ENCODE measurements around the gene LMOD1. TPM values are rescaled to one million over a fixed set of nuclear protein-coding genes. Genes with fewer than 3 reads are reported as not detected.
A peak's percentile ranks its signal among the peaks of the same experiment; 100 is the strongest.
"Not testable (repeated sequence)": the region's sequence is repeated elsewhere in the genome, so short reads cannot be mapped to it uniquely, and the experiment has no call there.

LMOD1 gene
- total RNA-seq, 6 experiments from 2014 or later: 19.0 to 37.4 (median 36.5) TPM

DNA sequence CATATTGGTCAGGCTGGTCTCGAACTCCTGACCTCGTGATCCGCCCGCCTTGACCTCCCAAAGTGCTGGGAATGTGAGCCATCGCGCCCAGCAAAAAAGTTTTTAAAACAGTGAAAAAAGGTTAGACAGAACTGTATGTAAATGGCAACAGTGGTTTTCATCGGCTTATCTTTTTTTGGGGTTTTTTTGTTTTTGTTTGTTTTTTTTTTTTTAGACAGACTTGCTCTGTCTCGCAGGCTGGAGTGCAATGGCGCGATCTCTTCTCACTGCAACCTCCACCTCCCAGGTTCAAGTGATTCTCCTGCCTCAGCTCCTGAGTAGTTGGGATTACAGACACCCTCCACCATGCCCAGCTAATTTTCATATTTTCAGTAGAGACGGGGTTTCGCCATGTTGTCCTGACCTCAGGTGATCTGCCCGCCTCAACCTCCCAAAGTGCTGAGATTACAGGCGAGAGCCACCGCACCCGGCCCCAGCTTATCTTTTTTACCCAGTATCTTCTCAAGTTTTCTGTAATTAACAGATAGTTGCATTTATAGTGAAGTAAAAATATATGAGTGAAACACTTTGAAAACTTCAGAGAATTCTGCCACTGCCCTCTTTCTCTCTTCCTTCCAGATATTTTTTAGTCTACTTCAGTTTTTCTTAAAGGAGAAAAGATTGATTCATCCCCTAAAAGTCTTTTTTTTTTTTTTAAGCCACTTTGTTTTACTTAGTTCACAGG, 22.0 kb upstream of the LMOD1 start:
- no peak overlapping the region for H3K4me3 Mint-ChIP-seq

DNA sequence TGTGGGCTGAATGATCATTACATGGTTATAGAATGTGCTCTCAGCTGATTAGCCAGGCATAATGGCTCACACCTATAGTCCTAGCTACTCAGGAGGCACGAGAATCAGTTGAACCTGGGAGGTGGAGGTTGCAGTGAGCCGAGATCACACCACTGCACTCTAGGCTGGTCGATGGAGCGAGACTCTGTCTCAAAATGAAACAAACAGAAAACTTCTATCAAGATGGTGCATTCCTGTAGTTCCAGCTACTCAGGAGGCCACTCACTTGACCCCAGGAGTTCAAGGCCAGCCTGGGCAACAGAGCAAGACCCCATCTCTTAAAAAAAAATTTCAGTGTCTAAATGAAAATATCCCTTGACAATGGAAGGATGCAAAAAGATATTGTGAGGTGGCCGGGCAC, 19.8 kb upstream of the LMOD1 start:
- H3K27ac Mint-ChIP-seq: 0 out of 2 replicates have a peak overlapping the region, but pooled peaks have one; percentile 51

More for the DNA sequence above, 22.0 kb upstream of the LMOD1 start:
- peaks cover 29% of the 10 kb centered on the region for H3K36me3 Mint-ChIP-seq (ENCODE audit: low read depth)
- DNase-seq: no peak
- H3K27me3 Mint-ChIP-seq (ENCODE audit: insufficient read depth): no peaks in the 10 kb centered on the region; the same call in 1 of the 2 replicates
- H3K4me1 Mint-ChIP-seq (ENCODE audit: low read depth): peaks cover 53% of the 10 kb centered on the region
- TF ChIP-seq, protein P1, sequence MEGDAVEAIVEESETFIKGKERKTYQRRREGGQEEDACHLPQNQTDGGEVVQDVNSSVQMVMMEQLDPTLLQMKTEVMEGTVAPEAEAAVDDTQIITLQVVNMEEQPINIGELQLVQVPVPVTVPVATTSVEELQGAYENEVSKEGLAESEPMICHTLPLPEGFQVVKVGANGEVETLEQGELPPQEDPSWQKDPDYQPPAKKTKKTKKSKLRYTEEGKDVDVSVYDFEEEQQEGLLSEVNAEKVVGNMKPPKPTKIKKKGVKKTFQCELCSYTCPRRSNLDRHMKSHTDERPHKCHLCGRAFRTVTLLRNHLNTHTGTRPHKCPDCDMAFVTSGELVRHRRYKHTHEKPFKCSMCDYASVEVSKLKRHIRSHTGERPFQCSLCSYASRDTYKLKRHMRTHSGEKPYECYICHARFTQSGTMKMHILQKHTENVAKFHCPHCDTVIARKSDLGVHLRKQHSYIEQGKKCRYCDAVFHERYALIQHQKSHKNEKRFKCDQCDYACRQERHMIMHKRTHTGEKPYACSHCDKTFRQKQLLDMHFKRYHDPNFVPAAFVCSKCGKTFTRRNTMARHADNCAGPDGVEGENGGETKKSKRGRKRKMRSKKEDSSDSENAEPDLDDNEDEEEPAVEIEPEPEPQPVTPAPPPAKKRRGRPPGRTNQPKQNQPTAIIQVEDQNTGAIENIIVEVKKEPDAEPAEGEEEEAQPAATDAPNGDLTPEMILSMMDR (IDR thresholded peaks at IDR 0.05): no peak
- H3K9me3 Mint-ChIP-seq: no peaks in the 10 kb centered on the region
- H3K27ac Mint-ChIP-seq: peak overlapping the region; percentile 23; the same call in 1 of the 2 replicates

DNA sequence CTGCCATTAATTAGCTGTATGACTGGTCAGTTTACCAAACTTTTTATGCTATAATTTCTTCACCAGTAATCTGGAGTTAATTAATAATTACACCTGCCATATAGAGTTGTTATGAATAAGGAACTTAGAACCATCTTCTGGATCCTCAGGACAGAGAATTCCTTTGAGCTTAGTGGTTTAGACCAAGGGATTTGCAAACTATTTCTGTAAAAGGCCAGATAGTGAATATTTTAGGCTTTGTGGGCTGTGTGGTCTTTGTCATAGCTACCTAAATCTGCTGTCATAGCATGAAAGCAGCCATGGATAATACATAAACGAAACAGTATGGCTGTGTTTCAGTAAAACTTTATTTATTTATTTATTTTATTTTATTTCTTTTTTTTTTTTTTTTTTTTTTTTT, 17.9 kb upstream of the LMOD1 start:
- peaks cover 31% of the 10 kb centered on the region for H3K36me3 Mint-ChIP-seq (ENCODE audit: low read depth)
- no peaks in the 10 kb centered on the region; the same call in 1 of the 2 replicates for H3K27me3 Mint-ChIP-seq (ENCODE audit: insufficient read depth)
- no peak overlapping the region for H3K4me3 Mint-ChIP-seq
- H3K9me3 Mint-ChIP-seq: no peaks in the 10 kb centered on the region
- DNase-seq: peak; percentile 92
- H3K27ac Mint-ChIP-seq: peak overlapping the region; percentile 72
- peaks cover 42% of the 10 kb centered on the region for H3K4me1 Mint-ChIP-seq (ENCODE audit: low read depth)
- TF ChIP-seq, protein P1 (IDR thresholded peaks at IDR 0.05): no peak

More for the DNA sequence above, 19.8 kb upstream of the LMOD1 start:
- Mint-ChIP-seq H3K36me3 (ENCODE audit: low read depth) (peaks cover 33% of the 10 kb centered on the region), H3K27me3 (ENCODE audit: insufficient read depth) (no peaks in the 10 kb centered on the region; the same call in 1 of the 2 replicates), H3K4me3 (no peak overlapping the region), H3K4me1 (ENCODE audit: low read depth) (peaks cover 61% of the 10 kb centered on the region), H3K9me3 (no peaks in the 10 kb centered on the region)
- TF ChIP-seq, protein P1 (IDR thresholded peaks at IDR 0.05): no peak
- no peak for DNase-seq

DNA sequence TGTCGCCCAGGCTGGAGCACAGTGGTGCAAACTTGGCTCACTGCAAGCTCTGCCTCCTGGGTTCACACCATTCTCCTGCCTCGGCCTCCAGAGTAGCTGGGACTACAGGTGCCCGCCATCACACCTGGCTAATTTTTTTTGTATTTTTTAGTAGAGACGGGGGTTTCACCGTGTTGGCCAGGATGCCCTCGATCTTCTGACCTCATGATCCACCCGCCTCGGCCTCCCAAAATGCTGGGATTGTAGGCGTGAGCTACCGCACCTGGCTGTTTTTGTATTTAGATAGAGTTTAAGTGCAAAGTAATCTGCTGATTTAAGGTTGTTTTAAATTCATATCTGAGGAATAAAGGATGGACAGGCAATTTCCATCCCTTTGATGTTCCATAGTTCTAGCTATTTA, 16.0 kb upstream of the LMOD1 start:
- not testable (repeated sequence) for H3K9me3 Mint-ChIP-seq; H3K27me3 Mint-ChIP-seq (ENCODE audit: insufficient read depth); H3K27ac Mint-ChIP-seq; DNase-seq; H3K4me3 Mint-ChIP-seq
- peaks cover 35% of the 10 kb centered on the region for H3K36me3 Mint-ChIP-seq (ENCODE audit: low read depth)
- H3K4me1 Mint-ChIP-seq (ENCODE audit: low read depth): peaks cover 37% of the 10 kb centered on the region

DNA sequence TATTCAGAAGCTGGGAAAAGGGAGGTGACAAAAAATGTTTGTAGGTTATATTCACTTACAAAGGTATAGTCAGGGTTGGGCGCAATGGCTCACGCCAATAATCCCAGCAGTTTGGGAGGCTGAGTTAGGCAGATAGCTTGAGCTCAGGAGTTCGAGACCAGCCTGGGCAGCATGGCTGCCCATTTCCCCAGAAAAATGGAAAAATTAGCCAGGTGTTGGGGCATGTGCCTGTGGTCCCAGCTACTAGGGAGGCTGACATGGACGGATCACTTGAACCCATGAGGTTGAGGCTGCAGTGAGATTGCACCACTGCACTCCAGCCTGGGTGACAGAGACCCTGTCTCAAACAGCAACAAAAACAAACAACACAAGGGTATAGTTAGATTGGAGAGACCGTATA, 12.0 kb upstream of the LMOD1 start:
- Mint-ChIP-seq H3K9me3 (no peaks in the 10 kb centered on the region), H3K4me1 (ENCODE audit: low read depth) (peaks cover 32% of the 10 kb centered on the region), H3K27ac (no peak overlapping the region), H3K27me3 (ENCODE audit: insufficient read depth) (peaks cover 4% of the 10 kb centered on the region), H3K36me3 (ENCODE audit: low read depth) (peaks cover 41% of the 10 kb centered on the region), H3K4me3 (no peak overlapping the region)
- no peak for DNase-seq
- TF ChIP-seq, protein P1 (IDR thresholded peaks at IDR 0.05): no peak

DNA sequence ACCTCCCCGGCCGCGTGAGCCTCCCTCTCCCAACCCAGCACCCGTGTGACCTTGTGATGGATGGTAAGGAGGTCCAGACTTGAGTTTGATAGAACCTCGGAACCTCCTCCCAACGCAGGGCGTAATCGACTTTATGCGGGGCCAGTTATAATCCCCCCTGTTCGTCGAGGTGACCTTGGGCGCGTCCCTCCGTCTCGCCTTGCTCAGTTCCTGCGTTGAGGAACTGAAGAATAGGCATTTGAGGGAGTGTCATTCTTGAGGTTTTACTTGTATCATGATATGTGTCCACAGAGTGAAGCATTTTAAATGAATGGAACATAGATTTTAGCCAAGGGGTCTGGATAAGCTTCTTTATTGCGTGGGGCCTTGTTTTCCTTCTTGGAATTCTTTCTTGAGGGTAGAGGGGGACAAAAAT, 9.4 kb upstream of the LMOD1 start:
- no peak for DNase-seq
- Mint-ChIP-seq H3K27me3 (ENCODE audit: insufficient read depth) (peaks cover 4% of the 10 kb centered on the region), H3K4me1 (ENCODE audit: low read depth) (peaks cover 24% of the 10 kb centered on the region), H3K4me3 (peak overlapping the region; percentile 97), H3K9me3 (no peaks in the 10 kb centered on the region), H3K36me3 (ENCODE audit: low read depth) (peaks cover 36% of the 10 kb centered on the region), H3K27ac (peak overlapping the region; percentile 95)
- TF ChIP-seq, protein P1 (IDR thresholded peaks at IDR 0.05): no peak
